Transverse colon (tissue), 4 donors: ENCODE data around the gene RABEP2. TPM values are rescaled to one million over a fixed set of nuclear protein-coding genes. Genes with fewer than 3 reads are reported as not detected.

ENCODE experiments used
- DNase-seq: peaks from one replicate; pipeline ENCODE4 v3.0.0-alpha.2; 2019
- H3K27ac ChIP-seq, 4 donors: fragments of 200-600 bp; sonication (generic); 2 replicates each; pipeline ENCODE4 v1.5.1; 2016 to 2018; ENCODE audit warnings: inconsistent platforms in 4 of 4
- H3K27me3 ChIP-seq: fragments of 200-600 bp; sonication (generic); 2 replicates; pipeline ENCODE4 v1.5.1; 2017; ENCODE audit warnings: inconsistent platforms
- H3K36me3 ChIP-seq, 4 donors: fragments of 200-600 bp; sonication (generic); 2 replicates each; pipeline ENCODE4 v1.5.1; 2017 to 2019; ENCODE audit warnings: inconsistent platforms in 4 of 4
- H3K4me1 ChIP-seq, 4 donors: fragments of 200-600 bp; sonication (generic); 2 replicates each; pipeline ENCODE4 v1.5.1; 2017 to 2020; ENCODE audit warnings: inconsistent platforms in 4 of 4
- H3K4me3 ChIP-seq, 4 donors: fragments of 200-600 bp; sonication (generic); 1 replicate in 1 of 4; 2 replicates in 3 of 4; pipeline versions ENCODE4 v1.5.1 to v1.6.1; 2017 to 2019; ENCODE audit warnings: inconsistent platforms in 4 of 4
- H3K9me3 ChIP-seq, 2 donors: fragments of 200-600 bp; sonication (generic); 2 replicates each; pipeline ENCODE4 v1.5.1; 2017 to 2019; ENCODE audit warnings: inconsistent platforms in 2 of 2
- EP300 ChIP-seq: sonication (generic); formaldehyde crosslinking; IDR thresholded peaks from one replicate; pipeline ENCODE4 v1.6.1; 2017; ENCODE audit warnings: antibody characterized with exemption, low read depth
- POLR2A ChIP-seq: fragments of 450-650 bp; IDR thresholded peaks from one replicate; pipeline ENCODE4 v1.6.1; 2016; ENCODE audit warnings: antibody characterized with exemption, mild to moderate bottlenecking, moderate library complexity
- POLR2AphosphoS5 ChIP-seq, 3 donors: sonication (generic); formaldehyde crosslinking; IDR thresholded peaks; one replicate each; pipeline ENCODE4 v1.6.1; 2016; ENCODE audit warnings: antibody characterized with exemption in 3 of 3
- WGBS, 2 donors: methylation state at CpG; one replicate each; pipeline ENCODE4 v1.1.5; 2018; ENCODE audit warnings: low coverage in 1 of 2; 5-methylcytosine and 5-hydroxymethylcytosine counted together
- in situ Hi-C, 4 donors: fragments of 200-750 bp; cut with MboI; loops; one replicate each; pipeline versions ENCODE4 v1.15.0 to v1.15.1; 2017; ENCODE audit warnings: low sequenced_read_pairs in 3 of 4, low pct_ligation_motif_present in 1 of 4, low pct_unique_long_range_greater_than_20kb in 1 of 4
- intact Hi-C: fragments of 100-400 bp; cut with DNase I; formaldehyde crosslinking; loops from one replicate; pipeline ENCODE4 v1.15.1; 2023; ENCODE audit warnings: low total_unique reads
- small RNA-seq, 4 donors: library from RNA; depleted of rRNA; stranded (forward); fragments of <200 nt; gene quantifications; one replicate each; pipeline ENCODE3, GENCODE V24; 2016
- total RNA-seq, 4 donors: library from RNA; depleted of rRNA; stranded (reverse); fragments of >200 nt; gene quantifications; one replicate each; pipeline ENCODE4 v1.1.0, GENCODE V29; 2016
- TF ChIP-seq, protein P1 (sequence below), 5 experiments: fragments of 200-600 bp in 3 of 5; fragments of 450-650 bp in 2 of 5; sonication (generic) in 3 of 5; IDR thresholded peaks; 1 replicate in 2 of 5; 2 replicates in 3 of 5; pipeline ENCODE4 v1.5.1; 2016 to 2017; ENCODE audit warnings: antibody characterized with exemption in 5 of 5, inconsistent platforms in 3 of 5, mild to moderate bottlenecking in 2 of 5, moderate library complexity in 1 of 5

RABEP2 gene
- total RNA-seq, 4 donors from 2014 or later, result 57.1 to 182 (median 130) TPM

DNA sequence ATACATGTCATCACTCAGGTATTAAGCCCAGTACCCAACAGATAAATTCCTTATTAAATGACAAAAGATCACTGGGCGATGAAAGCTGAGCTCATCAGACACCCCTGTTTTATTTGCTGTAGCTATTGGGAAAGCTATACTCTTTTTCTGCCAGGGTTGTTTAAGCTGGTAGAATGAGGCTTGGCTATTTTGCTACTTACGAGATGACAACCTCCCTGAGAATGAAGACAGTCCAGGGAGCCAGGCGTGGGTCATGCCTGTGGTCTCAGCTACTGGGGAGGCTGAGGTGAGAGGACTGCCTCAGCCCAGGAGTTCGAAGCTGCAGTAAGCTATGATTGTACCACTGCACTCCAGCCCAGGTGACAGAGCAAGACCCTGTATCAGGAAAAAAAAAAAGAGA, 65.7 kb downstream of the RABEP2 start:
- Histone ChIP-seq H3K27me3 (no peaks in the 10 kb centered on the region), H3K4me1 (peaks cover 0 to 8% (median 5%) of the 10 kb centered on the region in 4 donors), H3K9me3 (no peaks in the 10 kb centered on the region), H3K4me3 (no peak overlapping the region), H3K36me3 (no peaks in the 10 kb centered on the region), H3K27ac (no peak overlapping the region)
- 83 to 84% methylated on average over 4 of the region's 4 CpGs for WGBS, 2 donors
- TF ChIP-seq, protein P1, sequence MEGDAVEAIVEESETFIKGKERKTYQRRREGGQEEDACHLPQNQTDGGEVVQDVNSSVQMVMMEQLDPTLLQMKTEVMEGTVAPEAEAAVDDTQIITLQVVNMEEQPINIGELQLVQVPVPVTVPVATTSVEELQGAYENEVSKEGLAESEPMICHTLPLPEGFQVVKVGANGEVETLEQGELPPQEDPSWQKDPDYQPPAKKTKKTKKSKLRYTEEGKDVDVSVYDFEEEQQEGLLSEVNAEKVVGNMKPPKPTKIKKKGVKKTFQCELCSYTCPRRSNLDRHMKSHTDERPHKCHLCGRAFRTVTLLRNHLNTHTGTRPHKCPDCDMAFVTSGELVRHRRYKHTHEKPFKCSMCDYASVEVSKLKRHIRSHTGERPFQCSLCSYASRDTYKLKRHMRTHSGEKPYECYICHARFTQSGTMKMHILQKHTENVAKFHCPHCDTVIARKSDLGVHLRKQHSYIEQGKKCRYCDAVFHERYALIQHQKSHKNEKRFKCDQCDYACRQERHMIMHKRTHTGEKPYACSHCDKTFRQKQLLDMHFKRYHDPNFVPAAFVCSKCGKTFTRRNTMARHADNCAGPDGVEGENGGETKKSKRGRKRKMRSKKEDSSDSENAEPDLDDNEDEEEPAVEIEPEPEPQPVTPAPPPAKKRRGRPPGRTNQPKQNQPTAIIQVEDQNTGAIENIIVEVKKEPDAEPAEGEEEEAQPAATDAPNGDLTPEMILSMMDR (IDR thresholded peaks at IDR 0.05), result no peak
- no peak for TF ChIP-seq POLR2AphosphoS5 (IDR thresholded peaks at IDR 0.05)
- in situ Hi-C loops, result no loop called here
- intact Hi-C loops, result no loop called here
- no peak for DNase-seq

DNA sequence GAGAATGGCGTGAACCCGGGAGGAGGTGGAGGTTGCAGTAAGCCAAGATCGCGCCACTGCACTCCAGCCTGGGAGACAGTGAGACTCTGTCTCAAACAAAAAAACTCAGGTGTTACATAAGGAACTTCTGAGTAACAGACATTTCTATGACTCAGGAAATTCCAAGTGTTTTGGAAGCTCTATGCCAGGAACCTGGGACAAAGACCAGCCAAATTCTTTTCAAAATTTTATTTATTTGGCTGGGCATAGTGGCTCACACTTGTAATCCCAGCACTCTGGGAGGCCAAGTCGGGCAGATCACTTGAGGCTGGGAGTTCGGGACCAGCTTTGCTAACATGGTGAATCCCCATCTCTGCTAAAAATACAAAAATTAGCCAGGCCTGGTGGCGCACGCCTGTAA, 66.6 kb downstream of the RABEP2 start:
- in situ Hi-C loops, result no loop called here
- Histone ChIP-seq H3K9me3 (no peaks in the 10 kb centered on the region), H3K4me3 (no peak overlapping the region), H3K4me1 (peaks cover 0 to 7% (median 5%) of the 10 kb centered on the region in 4 donors), H3K27me3 (no peaks in the 10 kb centered on the region), H3K36me3 (no peaks in the 10 kb centered on the region), H3K27ac (no peak overlapping the region)
- WGBS, 2 donors, result 90 to 92% methylated on average over 8 of the region's 8 CpGs
- no peak for DNase-seq
- intact Hi-C loops, result no loop called here
- TF ChIP-seq, protein P1 (IDR thresholded peaks at IDR 0.05), result no peak
- no peak for TF ChIP-seq POLR2AphosphoS5 (IDR thresholded peaks at IDR 0.05)
- no peak for TF ChIP-seq EP300
- TF ChIP-seq POLR2A, result no peak

Small RNA genes lying within 50 kb of the gene (small RNA-seq; reads per million reads assigned to genes)
- 0 reads per million in 4 donors for gene RF00416

Other genes starting within 250 kb of the RABEP2 start
- gene EIF3C, start 213.8 kb downstream of the RABEP2 start, total RNA-seq, result 100 to 1,000 TPM; 161 to 301 (median 198) TPM
- gene NPIPB9, start 173.5 kb downstream of the RABEP2 start, total RNA-seq, result 10 to 100 TPM in 3 of 4 donors, not detected in 1; 13.2 to 23.9 (median 19.4) TPM
- 100 to 1,000 TPM in 3 of 4 donors, 10 to 100 TPM in 1; 90.2 to 165 (median 105) TPM for gene ATXN2L, start 102.2 kb downstream of the RABEP2 start, total RNA-seq
- gene TUFM, start 78.9 kb downstream of the RABEP2 start, total RNA-seq, result 100 to 1,000 TPM; 126 to 190 (median 143) TPM
- 100 to 1,000 TPM in 1 of 4 donors, 10 to 100 TPM in 3; 28.5 to 111 (median 60.4) TPM for gene SH2B1, start 61.4 kb downstream of the RABEP2 start, total RNA-seq
- gene ATP2A1, start 46.8 kb downstream of the RABEP2 start, total RNA-seq, result 1 to 10 TPM in 3 of 4 donors, not detected in 1; 1.1 to 3.2 (median 1.4) TPM
- gene CD19, start 6.7 kb upstream of the RABEP2 start, total RNA-seq, result 1 to 10 TPM in 2 of 4 donors, not detected in 2; 4.5 to 9.8 TPM
- gene NFATC2IP, start 25.7 kb upstream of the RABEP2 start, total RNA-seq, result 10 to 100 TPM; 59.1 to 89.4 (median 70.2) TPM
- gene SPNS1, start 49.5 kb upstream of the RABEP2 start, total RNA-seq, result 10 to 100 TPM; 22.7 to 75.2 (median 28.2) TPM
- 10 to 100 TPM in 1 of 4 donors, 1 to 10 TPM in 3; 5.6 to 39.6 (median 8.4) TPM for gene LAT, start 59.8 kb upstream of the RABEP2 start, total RNA-seq